Measurements from ENCODE around the gene CDON. TPM values are rescaled to one million over a fixed set of nuclear protein-coding genes. Genes with fewer than 3 reads are reported as not detected.

Gene CDON
- total and polyA plus RNA-seq, 2 of the 13 experiments (the other 11 are each of a cell fraction or from before 2014, with no cell fraction given): 9.6 to 12.8 TPM

- no peak for TF ChIP-seq CREB3 (CRISPR knock-in tag; IDR thresholded peaks at IDR 0.05)
- TF ChIP-seq MTF1 (CRISPR knock-in tag; IDR thresholded peaks at IDR 0.05): no peak
- TF ChIP-seq ZNF792 (CRISPR knock-in tag; IDR thresholded peaks at IDR 0.05): peak; percentile 73; the same call in 1 of the 2 replicates
- TF ChIP-seq TFE3 (CRISPR knock-in tag; IDR thresholded peaks at IDR 0.05): no peak; the same call in 1 of the 2 replicates
- no peak for TF ChIP-seq NFYC (CRISPR knock-in tag; IDR thresholded peaks at IDR 0.05)
- no peak for TF ChIP-seq FOXO4 (CRISPR knock-in tag; conservative IDR thresholded peaks at IDR 0.05)
- TF ChIP-seq, protein P1, sequence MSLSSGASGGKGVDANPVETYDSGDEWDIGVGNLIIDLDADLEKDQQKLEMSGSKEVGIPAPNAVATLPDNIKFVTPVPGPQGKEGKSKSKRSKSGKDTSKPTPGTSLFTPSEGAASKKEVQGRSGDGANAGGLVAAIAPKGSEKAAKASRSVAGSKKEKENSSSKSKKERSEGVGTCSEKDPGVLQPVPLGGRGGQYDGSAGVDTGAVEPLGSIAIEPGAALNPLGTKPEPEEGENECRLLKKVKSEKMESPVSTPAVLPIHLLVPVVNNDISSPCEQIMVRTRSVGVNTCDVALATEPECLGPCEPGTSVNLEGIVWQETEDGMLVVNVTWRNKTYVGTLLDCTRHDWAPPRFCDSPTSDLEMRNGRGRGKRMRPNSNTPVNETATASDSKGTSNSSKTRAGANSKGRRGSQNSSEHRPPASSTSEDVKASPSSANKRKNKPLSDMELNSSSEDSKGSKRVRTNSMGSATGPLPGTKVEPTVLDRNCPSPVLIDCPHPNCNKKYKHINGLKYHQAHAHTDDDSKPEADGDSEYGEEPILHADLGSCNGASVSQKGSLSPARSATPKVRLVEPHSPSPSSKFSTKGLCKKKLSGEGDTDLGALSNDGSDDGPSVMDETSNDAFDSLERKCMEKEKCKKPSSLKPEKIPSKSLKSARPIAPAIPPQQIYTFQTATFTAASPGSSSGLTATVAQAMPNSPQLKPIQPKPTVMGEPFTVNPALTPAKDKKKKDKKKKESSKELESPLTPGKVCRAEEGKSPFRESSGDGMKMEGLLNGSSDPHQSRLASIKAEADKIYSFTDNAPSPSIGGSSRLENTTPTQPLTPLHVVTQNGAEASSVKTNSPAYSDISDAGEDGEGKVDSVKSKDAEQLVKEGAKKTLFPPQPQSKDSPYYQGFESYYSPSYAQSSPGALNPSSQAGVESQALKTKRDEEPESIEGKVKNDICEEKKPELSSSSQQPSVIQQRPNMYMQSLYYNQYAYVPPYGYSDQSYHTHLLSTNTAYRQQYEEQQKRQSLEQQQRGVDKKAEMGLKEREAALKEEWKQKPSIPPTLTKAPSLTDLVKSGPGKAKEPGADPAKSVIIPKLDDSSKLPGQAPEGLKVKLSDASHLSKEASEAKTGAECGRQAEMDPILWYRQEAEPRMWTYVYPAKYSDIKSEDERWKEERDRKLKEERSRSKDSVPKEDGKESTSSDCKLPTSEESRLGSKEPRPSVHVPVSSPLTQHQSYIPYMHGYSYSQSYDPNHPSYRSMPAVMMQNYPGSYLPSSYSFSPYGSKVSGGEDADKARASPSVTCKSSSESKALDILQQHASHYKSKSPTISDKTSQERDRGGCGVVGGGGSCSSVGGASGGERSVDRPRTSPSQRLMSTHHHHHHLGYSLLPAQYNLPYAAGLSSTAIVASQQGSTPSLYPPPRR (CRISPR knock-in tag; IDR thresholded peaks at IDR 0.05; ENCODE audit: borderline replicate concordance): no peak
- no peak for TF ChIP-seq KDM1A (CRISPR knock-in tag; IDR thresholded peaks at IDR 0.05)
- TF ChIP-seq, protein P2, sequence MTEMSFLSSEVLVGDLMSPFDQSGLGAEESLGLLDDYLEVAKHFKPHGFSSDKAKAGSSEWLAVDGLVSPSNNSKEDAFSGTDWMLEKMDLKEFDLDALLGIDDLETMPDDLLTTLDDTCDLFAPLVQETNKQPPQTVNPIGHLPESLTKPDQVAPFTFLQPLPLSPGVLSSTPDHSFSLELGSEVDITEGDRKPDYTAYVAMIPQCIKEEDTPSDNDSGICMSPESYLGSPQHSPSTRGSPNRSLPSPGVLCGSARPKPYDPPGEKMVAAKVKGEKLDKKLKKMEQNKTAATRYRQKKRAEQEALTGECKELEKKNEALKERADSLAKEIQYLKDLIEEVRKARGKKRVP (CRISPR knock-in tag; IDR thresholded peaks at IDR 0.05): no peak
- peak; percentile 71 for TF ChIP-seq KAT8 (CRISPR knock-in tag; IDR thresholded peaks at IDR 0.05)
- TF ChIP-seq ARNT (IDR thresholded peaks at IDR 0.05): no peak
- peak; percentile 41; the same call in 1 of the 2 replicates for TF ChIP-seq MIER2 (CRISPR knock-in tag; IDR thresholded peaks at IDR 0.05)
- TF ChIP-seq KLF11 (CRISPR knock-in tag; IDR thresholded peaks at IDR 0.05): peak; percentile 65; the same call in 1 of the 2 replicates
- TF ChIP-seq ZNF75D (CRISPR knock-in tag; IDR thresholded peaks at IDR 0.05; ENCODE audit: borderline replicate concordance): no peak
- no peak for TF ChIP-seq KDM6A (CRISPR knock-in tag; IDR thresholded peaks at IDR 0.05; ENCODE audit: low read depth)
- TF ChIP-seq ZSCAN25 (CRISPR knock-in tag; IDR thresholded peaks at IDR 0.05): peak; percentile 70
- TF ChIP-seq ZNF180 (CRISPR knock-in tag; IDR thresholded peaks at IDR 0.05; ENCODE audit: borderline replicate concordance, low read depth): no peak
- TF ChIP-seq SMC3 (IDR thresholded peaks at IDR 0.05; ENCODE audit: low read length): peak; percentile 28; the same call in 1 of the 2 replicates
- peak; percentile 54 for TF ChIP-seq BCL6 (CRISPR knock-in tag; IDR thresholded peaks at IDR 0.05)
- TF ChIP-seq ZBTB34 (CRISPR knock-in tag; IDR thresholded peaks at IDR 0.05): no peak
Measured at GRCh38 chr11:125925247-125925740, 137.4 kb downstream of the CDON start (continued).

Data from HepG2 (cell line).